H1 (cell line): ENCODE measurements around the gene SH3BP5. TPM values are rescaled to one million over a fixed set of nuclear protein-coding genes. Genes with fewer than 3 reads are reported as not detected.

Experiments used
- BACH1 ChIP-seq: IDR thresholded peaks from 2 replicates; pipeline ENCODE4 v1.6.1; 2012; ENCODE audit warnings: low read length, improper control_type of control experiment
- BRCA1 ChIP-seq: IDR thresholded peaks from 2 replicates; pipeline ENCODE4 v1.6.1; 2012; ENCODE audit warnings: low read depth, low read length, improper control_type of control experiment
- CBX5 ChIP-seq: fragments of 300-800, 300-1000 bp; sonication (generic); IDR thresholded peaks from 2 replicates; pipeline ENCODE4 v1.7.1; 2016; ENCODE audit warnings: antibody characterized with exemption, low read length, low read depth
- CBX8 ChIP-seq: fragments of 300-800, 300-1000 bp; sonication (generic); IDR thresholded peaks from 2 replicates; pipeline ENCODE4 v1.7.1; 2016; ENCODE audit warnings: low read depth, low read length, borderline replicate concordance
- CTBP2 ChIP-seq: IDR thresholded peaks from 2 replicates; pipeline ENCODE4 v1.7.0; 2011; ENCODE audit warnings: borderline replicate concordance, mild to moderate bottlenecking, moderate library complexity, mixed read lengths, low read length; ENCODE audit not compliant: insufficient read depth, insufficient read length
- CTCF ChIP-seq, 3 experiments: IDR thresholded peaks; 1 replicate in 2 of 3; 2 replicates in 1 of 3; pipeline versions ENCODE4 v1.5.1 to v1.6.1; 2011; ENCODE audit warnings: low read length in 3 of 3, mild to moderate bottlenecking in 3 of 3, inconsistent platforms in 2 of 3, low read depth in 1 of 3, moderate library complexity in 1 of 3; ENCODE audit not compliant: insufficient read depth in 1 of 3; ENCODE audit errors: control extremely low read depth in 1 of 3
- EGR1 ChIP-seq: IDR thresholded peaks from 2 replicates; pipeline ENCODE4 v1.6.1; 2011; ENCODE audit warnings: low read depth, low read length, borderline replicate concordance
- FOSL1 ChIP-seq: IDR thresholded peaks from 2 replicates; pipeline ENCODE4 v1.6.1; 2011; ENCODE audit warnings: mild to moderate bottlenecking, low read depth, low read length, moderate library complexity; ENCODE audit not compliant: insufficient read depth
- GTF2F1 ChIP-seq: IDR thresholded peaks from 2 replicates; pipeline ENCODE4 v1.6.1; 2012; ENCODE audit warnings: low read depth, low read length, improper control_type of control experiment, borderline replicate concordance
- HDAC6 ChIP-seq: IDR thresholded peaks from one replicate; pipeline ENCODE4 v1.7.1; 2012; ENCODE audit warnings: low read depth, mild to moderate bottlenecking, inconsistent platforms, low read length, moderate library complexity
- JUN ChIP-seq: IDR thresholded peaks from 2 replicates; pipeline ENCODE4 v1.6.1; 2011; ENCODE audit warnings: low read depth, mild to moderate bottlenecking, improper control_type of control experiment, low read length
- JUND ChIP-seq: IDR thresholded peaks from 2 replicates; pipeline ENCODE4 v1.6.1; 2011; ENCODE audit warnings: mild to moderate bottlenecking, improper control_type of control experiment, low read length
- KDM4A ChIP-seq: IDR thresholded peaks from one replicate; pipeline ENCODE4 v1.7.1; 2012; ENCODE audit warnings: low read depth, mild to moderate bottlenecking, moderate library complexity, low read length, inconsistent platforms; ENCODE audit not compliant: severe bottlenecking
- MAX ChIP-seq: IDR thresholded peaks from 2 replicates; pipeline ENCODE4 v1.6.1; 2012; ENCODE audit warnings: inconsistent platforms
- NANOG ChIP-seq: IDR thresholded peaks from 2 replicates; pipeline ENCODE4 v1.6.1; 2011; ENCODE audit warnings: low read length, low read depth, mild to moderate bottlenecking, inconsistent platforms; ENCODE audit not compliant: insufficient read depth, poor library complexity, severe bottlenecking
- POLR2A ChIP-seq, 2 experiments: IDR thresholded peaks; 1 replicate in 1 of 2; 2 replicates in 1 of 2; pipeline ENCODE4 v1.6.1; 2011; ENCODE audit warnings: low read depth in 2 of 2, low read length in 2 of 2, mild to moderate bottlenecking in 2 of 2; ENCODE audit errors: control extremely low read depth in 1 of 2
- POU5F1 ChIP-seq: IDR thresholded peaks from 2 replicates; pipeline ENCODE4 v1.6.1; 2011; ENCODE audit warnings: low read depth, mild to moderate bottlenecking, low read length, moderate library complexity
- RFX5 ChIP-seq: IDR thresholded peaks from 2 replicates; pipeline ENCODE4 v1.6.1; 2011; ENCODE audit warnings: low read depth, low read length, improper control_type of control experiment, borderline replicate concordance
- RNF2 ChIP-seq: fragments of 200-900, 300-1000 bp; sonication (generic); IDR thresholded peaks from 2 replicates; pipeline ENCODE4 v1.7.1; 2016; ENCODE audit warnings: borderline replicate concordance, low read depth, mild to moderate bottlenecking, antibody characterized with exemption, low read length; ENCODE audit not compliant: poor library complexity, severe bottlenecking; ENCODE audit errors: missing control alignments
- SAP30 ChIP-seq: fragments of 300-600 bp; sonication (generic); IDR thresholded peaks from 2 replicates; pipeline ENCODE4 v1.7.1; 2012; ENCODE audit warnings: low read length, moderate library complexity, mild to moderate bottlenecking, inconsistent platforms; ENCODE audit not compliant: insufficient read depth, insufficient replicate concordance
- SP2 ChIP-seq: IDR thresholded peaks from 2 replicates; pipeline ENCODE4 v1.6.1; 2012; ENCODE audit warnings: mild to moderate bottlenecking, low read length, inconsistent platforms
- SP4 ChIP-seq: IDR thresholded peaks from 2 replicates; pipeline ENCODE4 v1.6.1; 2012; ENCODE audit warnings: low read length, inconsistent platforms
- polyA plus RNA-seq, 7 experiments: library from polyadenylated mRNA; depleted of rRNA in 3 of 7; stranded (reverse) in 5 of 7; unstranded in 2 of 7; fragments of >200 nt in 5 of 7; fragments of 200-250 nt in 2 of 7; gene quantifications; 1 replicate in 5 of 7; 2 replicates in 1 of 7; 4 replicates in 1 of 7; pipeline versions ENCODE4 v1.2.1 to v1.2.3, GENCODE V29; 2011 to 2013; ENCODE audit warnings: missing spikeins in 2 of 7, mixed read lengths in 2 of 7
- total RNA-seq: library from RNA; stranded (reverse); fragmentation: NEBNext Ultra II Directional; extraction: Animal tissue kit (Norgen Biotek cat#: 25700); gene quantifications from 2 replicates; pipeline ENCODE4 v1.2.1, GENCODE V29; 2021

Gene SH3BP5
- total and polyA plus RNA-seq, 2 of the 8 experiments (the other 6 are each of a cell fraction or from before 2014, with no cell fraction given): 7.1 to 9.7 TPM

- TF ChIP-seq GTF2F1 (no peak), EGR1 (peak; percentile 41; the same call in 1 of the 2 replicates), CBX5 (no peak), SP2 (no peak), JUN (no peak), CTBP2 (no peak), POU5F1 (no peak), HDAC6 (no peak), SAP30 (no peak), RNF2 (no peak), CTCF (IDR thresholded peaks at IDR 0.05; ENCODE audit: control extremely low read depth in 1 of 3, insufficient read depth in 1 of 3, low read depth in 1 of 3, low read length in 3 of 3) (peak; percentile 31 to 69 (median 57)), JUND (no peak), BRCA1 (no peak; the same call in 1 of the 2 replicates), SP4 (no peak), POLR2A (IDR thresholded peaks at IDR 0.05; ENCODE audit: control extremely low read depth in 1 of 2, low read depth in 2 of 2, low read length in 2 of 2) (peak in 1 of 2 experiments; percentile 67; a peak in 2 of 3 replicates), MAX (peak; percentile 74), NANOG (no peak), CBX8 (no peak), FOSL1 (no peak), KDM4A (peak; percentile 90), BACH1 (peak; percentile 93), RFX5 (no peak)
These were observed 126.3 kb downstream of the SH3BP5 start, which contains the start of gene CAPN7 (continued) for GRCh38 chr3:15205934-15206661.
